Skeletal muscle tissue (tissue), 4 donors: ENCODE measurements around the gene ZXDA. TPM values are rescaled to one million over a fixed set of nuclear protein-coding genes. Genes with fewer than 3 reads are reported as not detected.

Source experiments
- H3K27ac ChIP-seq: one replicate; pipeline ENCODE4 v1.7.0; 2013; ENCODE audit warnings: mild to moderate bottlenecking, low read depth, low read length, inconsistent platforms
- H3K27me3 ChIP-seq, 3 donors: one replicate each; pipeline ENCODE4 v1.7.0; 2013; ENCODE audit warnings: low read length in 3 of 3; ENCODE audit not compliant: control insufficient read depth in 3 of 3, insufficient read depth in 3 of 3
- H3K36me3 ChIP-seq, 3 donors: one replicate each; pipeline ENCODE4 v1.7.0; 2013; ENCODE audit warnings: low read length in 3 of 3; ENCODE audit not compliant: control insufficient read depth in 3 of 3, insufficient read depth in 3 of 3
- H3K4me1 ChIP-seq, 3 donors: one replicate each; pipeline ENCODE4 v1.7.0; 2013; ENCODE audit warnings: low read length in 3 of 3, mild to moderate bottlenecking in 3 of 3; ENCODE audit not compliant: control insufficient read depth in 3 of 3, insufficient read depth in 3 of 3
- H3K4me3 ChIP-seq, 3 donors: one replicate each; pipeline ENCODE4 v1.7.0; 2013; ENCODE audit warnings: low read length in 3 of 3
- H3K9ac ChIP-seq, 3 donors: one replicate each; pipeline ENCODE4 v1.7.0; 2013; ENCODE audit warnings: low read length in 3 of 3, mild to moderate bottlenecking in 3 of 3, moderate library complexity in 2 of 3, low read depth in 1 of 3
- H3K9me3 ChIP-seq, 3 donors: one replicate each; pipeline ENCODE4 v1.7.0; 2013; ENCODE audit warnings: low read length in 3 of 3; ENCODE audit not compliant: control insufficient read depth in 3 of 3
- total RNA-seq: library from RNA; depleted of rRNA; stranded (reverse); fragments of >200 nt; gene quantifications from one replicate; pipeline ENCODE4 v1.2.3, GENCODE V29; 2014
- donor health status: Osteomylitis.

Gene ZXDA
- total RNA-seq, 1 donor from 2014 or later, result 6.3 TPM

GRCh38 chrX:57899064-57899463, 11.2 kb downstream of the ZXDA start:
- H3K27me3 ChIP-seq, result no peaks in the 10 kb centered on the region
- H3K4me3 ChIP-seq, result no peak overlapping the region
- no peaks in the 10 kb centered on the region for H3K9me3 ChIP-seq
- no peaks in the 10 kb centered on the region for H3K36me3 ChIP-seq
- H3K4me1 ChIP-seq, result peaks cover 0 to 12% (median 0%) of the 10 kb centered on the region in 3 donors
- H3K27ac ChIP-seq, result no peak overlapping the region
- H3K9ac ChIP-seq, result no peak overlapping the region

- H3K27ac ChIP-seq, result no peak overlapping the region
- H3K36me3 ChIP-seq, result no peaks in the 10 kb centered on the region
- peaks cover 0 to 2% (median 0%) of the 10 kb centered on the region in 3 donors for H3K9me3 ChIP-seq
- H3K4me3 ChIP-seq, result no peak overlapping the region
- peaks cover 6 to 9% (median 6%) of the 10 kb centered on the region in 3 donors for H3K4me1 ChIP-seq
- H3K27me3 ChIP-seq, result no peaks in the 10 kb centered on the region
- H3K9ac ChIP-seq, result no peak overlapping the region
Observed at GRCh38 chrX:57871463-57871862, 38.8 kb downstream of the ZXDA start.

Other genes starting within 250 kb of the ZXDA start
- gene NLRP2B, start 230.2 kb downstream of the ZXDA start, total RNA-seq, result not detected